GM21528 (cell line): ENCODE data around the gene OXSR1.
A peak's percentile ranks its signal among the peaks of the same experiment; 100 is the strongest.
"Not testable (repeated sequence)": the region's sequence is repeated elsewhere in the genome, so short reads cannot be mapped to it uniquely, and the experiment has no call there.

ENCODE experiments used
- ATAC-seq: cut with Tn5 transposase; IDR thresholded peaks from one replicate; pipeline ENCODE4 v1.9.1; 2021; ENCODE audit warnings: mild to moderate bottlenecking, moderate library complexity; ENCODE audit not compliant: unreplicated experiment, low FRiP score

OXSR1 gene

GRCh38 chr3:38163841-38164642, 1.3 kb upstream of the OXSR1 start:
- ATAC-seq, result no peak

DNA sequence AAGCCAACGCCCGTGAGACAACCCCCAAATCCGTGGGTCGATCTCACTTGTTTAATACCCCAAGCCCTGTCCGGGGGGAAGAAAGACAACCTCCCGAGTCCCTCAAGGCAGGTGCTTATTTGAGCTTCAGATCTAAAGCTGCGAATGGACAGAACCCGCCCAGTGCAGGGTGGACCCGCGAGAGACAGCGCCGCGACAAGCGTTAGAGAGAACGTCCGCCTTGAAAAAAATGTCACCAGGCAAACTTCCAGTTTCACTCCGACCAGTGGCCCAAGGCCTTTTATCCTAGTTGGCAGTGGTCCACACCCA, 740 bp upstream of the OXSR1 start:
- ATAC-seq, result no peak

GRCh38 chr3:38165722-38166387, 518 bp downstream of the OXSR1 start:
- no peak for ATAC-seq

GRCh38 chr3:38167591-38167990, 2.3 kb downstream of the OXSR1 start:
- ATAC-seq, result no peak

DNA sequence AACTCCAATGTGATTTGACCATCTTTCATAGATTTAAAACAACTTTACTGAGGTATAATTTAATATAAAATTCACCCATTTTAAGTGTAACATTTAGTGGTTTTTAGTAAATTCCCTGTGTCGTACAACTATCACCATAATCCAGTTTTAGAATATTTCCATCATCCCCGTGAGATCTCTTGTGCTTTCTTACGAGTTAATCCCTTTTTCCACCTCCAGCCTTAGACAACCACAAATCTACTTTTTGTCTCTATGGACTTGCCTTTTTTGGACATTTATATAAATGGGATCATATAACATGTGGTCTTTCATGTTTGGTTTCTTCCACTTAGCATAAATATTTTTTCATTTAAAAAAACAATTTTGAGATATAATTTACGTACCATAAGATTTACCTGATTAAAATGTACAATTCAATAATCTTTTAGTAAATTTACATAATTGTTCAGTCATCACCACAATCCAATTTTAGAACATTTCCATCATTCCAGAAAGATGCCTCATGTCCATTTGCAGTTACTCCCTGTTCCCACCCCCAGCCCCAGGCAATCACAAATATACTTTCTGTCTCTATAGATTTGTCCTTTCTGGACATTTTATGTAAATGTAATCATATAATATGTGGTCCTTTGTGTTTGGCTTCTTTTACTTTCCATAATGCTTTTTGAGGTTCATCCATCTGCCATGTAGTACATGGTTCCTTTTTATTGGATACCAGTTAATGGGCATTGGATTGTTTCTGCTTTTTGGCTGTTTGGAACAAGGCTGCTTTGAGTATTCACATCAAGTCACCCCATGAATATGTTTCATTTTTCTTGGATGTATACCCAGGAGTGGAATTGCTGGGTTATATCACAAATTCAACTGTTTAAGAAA, 3.1 kb downstream of the OXSR1 start:
- no peak for ATAC-seq

- ATAC-seq, result no peak
Measured at GRCh38 chr3:38169027-38169317, 3.6 kb downstream of the OXSR1 start.

- no peak for ATAC-seq
Measured at GRCh38 chr3:38170722-38171121, 5.4 kb downstream of the OXSR1 start.

- ATAC-seq, result no peak
Measured at GRCh38 chr3:38171622-38172021, 6.3 kb downstream of the OXSR1 start.

DNA sequence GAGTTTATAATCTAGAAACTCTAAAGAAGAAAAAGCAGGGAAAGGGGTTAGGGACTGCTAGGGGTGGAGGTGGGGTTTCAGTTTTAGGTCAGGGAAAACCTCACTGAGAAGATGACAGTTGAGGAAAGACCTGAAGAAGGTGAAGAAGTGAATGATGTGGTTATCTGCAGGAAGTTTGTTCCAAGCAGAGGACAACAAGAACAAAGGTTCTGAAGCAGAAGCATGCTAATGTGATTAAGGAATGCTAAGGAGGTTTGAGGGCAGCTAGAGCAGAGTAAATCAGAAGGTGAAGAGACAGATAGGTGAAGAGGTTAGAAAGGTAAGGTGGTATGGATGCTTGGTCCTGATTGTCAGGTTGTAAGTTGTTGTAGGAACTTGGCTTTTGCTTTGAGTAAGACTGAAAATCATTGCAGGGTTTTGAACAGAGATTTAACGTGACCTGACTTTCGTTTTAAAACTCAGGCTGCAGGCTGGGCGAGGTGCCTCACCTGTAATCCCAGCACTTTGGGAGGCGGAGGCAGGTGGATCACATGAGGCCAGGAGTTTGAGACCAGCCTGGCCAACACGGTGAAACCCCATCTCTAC, 8.6 kb downstream of the OXSR1 start:
- no peak for ATAC-seq

DNA sequence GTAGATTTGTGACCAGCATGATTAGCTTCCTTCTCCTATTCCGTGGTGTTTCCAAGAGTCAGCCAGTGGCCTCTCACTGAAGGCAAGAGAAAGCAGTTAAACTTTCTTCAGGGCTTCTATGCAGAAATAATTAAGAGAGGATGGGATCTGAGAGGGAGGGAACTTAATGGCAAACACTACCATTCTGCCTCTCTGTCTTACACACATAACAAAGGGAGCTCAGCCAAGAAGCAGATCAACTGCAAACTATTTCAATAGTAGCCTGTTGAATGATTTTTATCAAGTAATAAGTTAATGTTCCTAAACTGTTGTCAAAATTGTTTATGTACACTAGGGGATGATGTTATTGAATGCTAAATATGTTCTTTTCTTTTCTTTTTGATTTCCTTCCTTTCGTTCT, 11.8 kb downstream of the OXSR1 start:
- no peak for ATAC-seq

- ATAC-seq, result no peak
Measured at GRCh38 chr3:38186781-38187180, 21.4 kb downstream of the OXSR1 start.

GRCh38 chr3:38190481-38190881, 25.1 kb downstream of the OXSR1 start:
- ATAC-seq, result no peak

GRCh38 chr3:38202931-38203330, 37.6 kb downstream of the OXSR1 start:
- ATAC-seq, result not testable (repeated sequence)

DNA sequence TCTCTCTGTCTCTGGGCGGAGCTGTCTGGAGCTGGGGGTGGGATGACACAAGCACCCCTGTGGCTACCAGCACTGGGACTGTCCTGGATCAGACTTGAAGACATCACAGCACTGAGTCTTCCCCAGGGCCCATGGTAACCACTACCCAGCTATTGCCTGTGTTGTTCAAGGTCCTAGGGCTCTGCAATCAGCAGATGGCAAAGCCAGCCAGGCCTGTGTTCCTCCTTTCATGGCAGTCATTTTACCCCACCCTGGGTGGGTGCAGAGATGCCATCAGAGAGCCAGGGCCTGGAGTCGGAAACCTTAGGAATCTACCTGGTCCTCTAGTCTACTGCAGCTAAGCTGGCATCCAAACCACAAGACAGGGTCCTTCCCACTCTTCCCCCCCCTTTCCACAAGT, 38.4 kb downstream of the OXSR1 start:
- ATAC-seq, result no peak

DNA sequence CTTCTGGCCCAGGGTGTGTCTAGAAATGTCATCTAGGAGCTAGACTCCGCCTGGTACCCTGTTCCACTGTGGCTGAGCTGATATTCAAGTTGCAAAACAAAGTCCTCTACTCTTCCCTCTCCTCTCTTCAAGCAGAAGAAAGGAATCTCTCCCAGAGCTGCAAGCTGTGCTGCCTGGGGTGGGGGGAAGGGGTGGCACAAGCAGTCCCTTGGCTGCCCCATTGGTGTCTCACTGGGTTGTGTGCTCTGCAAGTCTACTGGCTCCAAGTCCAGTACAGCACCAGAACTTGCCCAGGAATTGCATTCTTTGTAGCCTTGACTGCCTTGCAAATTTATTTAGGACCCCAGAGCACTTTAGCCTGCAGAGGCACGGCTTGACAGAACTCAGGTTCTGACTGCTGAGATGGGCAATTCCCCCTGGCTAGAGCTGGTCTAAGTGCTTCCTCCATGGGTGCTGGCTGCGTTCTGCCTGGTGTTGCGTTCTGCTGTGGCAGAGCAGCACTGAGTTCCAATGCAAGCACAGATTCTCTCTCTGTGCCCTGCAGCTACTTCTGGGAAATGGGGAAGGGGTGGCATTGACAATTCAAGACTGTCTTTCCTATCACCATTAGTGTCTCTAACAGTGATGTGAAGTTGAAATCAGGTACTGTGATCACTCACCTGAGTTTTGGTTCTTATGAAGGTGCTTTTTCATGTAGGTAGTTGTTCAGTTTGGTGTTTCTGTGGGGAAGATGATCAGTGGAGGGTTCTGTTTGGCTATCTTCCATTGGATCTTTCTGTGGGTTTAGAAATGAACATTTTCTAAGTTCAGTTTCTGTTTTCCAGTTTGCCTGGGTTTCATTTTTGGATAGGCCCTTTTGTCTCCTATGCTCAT, 39.5 kb downstream of the OXSR1 start:
- no peak for ATAC-seq

DNA sequence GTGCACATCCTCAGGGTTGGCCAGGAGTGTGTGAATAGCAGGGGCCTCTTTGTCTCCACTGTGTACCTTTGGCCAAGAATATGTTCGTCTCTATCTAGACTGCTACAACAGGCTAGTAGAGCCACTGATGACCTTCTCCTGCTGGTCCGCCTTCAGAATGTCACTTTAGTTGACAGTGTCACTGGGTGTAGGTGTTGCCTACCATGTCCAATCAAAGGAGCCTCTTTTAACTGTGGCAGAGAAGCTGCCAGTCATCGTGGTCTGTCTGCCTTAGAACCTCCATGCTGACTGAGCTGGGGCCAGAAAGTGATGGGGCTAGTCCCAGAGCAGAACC, 40.1 kb downstream of the OXSR1 start:
- ATAC-seq, result no peak

DNA sequence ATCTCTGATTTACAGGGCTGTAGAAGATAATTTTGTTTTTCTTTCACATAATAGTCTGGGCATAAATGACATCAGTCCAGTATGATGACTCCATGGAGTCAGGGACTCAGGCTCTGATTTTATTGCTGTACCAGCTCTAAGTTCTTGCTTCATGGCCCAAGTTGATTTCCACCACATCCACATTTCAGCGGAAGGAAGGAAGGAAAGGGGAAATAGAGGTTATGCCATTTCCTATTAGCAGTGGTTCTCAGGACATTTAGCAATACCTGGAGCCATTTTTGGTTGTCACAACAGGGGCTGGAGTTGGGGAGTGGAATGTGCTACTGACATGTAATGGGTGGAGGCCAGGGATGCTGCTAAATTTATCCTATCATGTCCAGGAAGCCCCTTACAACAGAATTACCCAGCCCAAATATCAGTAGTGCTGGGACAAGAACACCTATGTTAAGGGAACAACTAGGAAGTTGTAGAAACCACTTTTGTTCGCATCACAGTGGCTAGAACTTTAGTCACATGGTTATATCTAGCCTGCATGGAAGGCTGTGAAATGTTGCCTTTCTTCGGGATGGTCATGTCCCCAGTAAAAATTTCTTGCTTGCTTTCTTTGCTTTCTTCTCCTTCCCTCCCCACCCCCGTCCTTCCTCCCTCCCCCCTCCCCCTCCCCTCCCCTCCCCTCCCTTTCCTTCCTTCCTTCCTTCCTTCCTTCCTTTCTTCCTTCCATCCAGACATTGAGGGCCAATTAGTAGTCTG, 42.1 kb downstream of the OXSR1 start:
- ATAC-seq, result no peak

- ATAC-seq, result peak; percentile 79
Measured at GRCh38 chr3:38210141-38210757, 44.9 kb downstream of the OXSR1 start.

GRCh38 chr3:38212141-38212540, 46.8 kb downstream of the OXSR1 start:
- ATAC-seq, result no peak
